Adrenal gland (tissue), 12 donors: ENCODE data around the gene PRKN. TPM values are rescaled to one million over a fixed set of nuclear protein-coding genes. Genes with fewer than 3 reads are reported as not detected.

ENCODE experiments used
- DNase-seq, 7 donors: peaks; one replicate each; pipeline ENCODE4 v3.0.0-alpha.2; 2019 to 2020
- H3K27ac ChIP-seq, 5 donors: fragments of 200-600 bp; sonication (generic) in 4 of 5; 1 replicate in 3 of 5; 2 replicates in 2 of 5; pipeline versions ENCODE4 v1.5.1 to v1.8.0; 2016 to 2020; ENCODE audit warnings: mild to moderate bottlenecking in 1 of 5
- H3K27me3 ChIP-seq: fragments of 200-600 bp; 2 replicates; pipeline ENCODE4 v1.8.0; 2021
- H3K36me3 ChIP-seq, 2 donors: fragments of 200-600 bp; replicated peaks in 1 of 2; 1 replicate in 1 of 2; 2 replicates in 1 of 2; pipeline versions ENCODE4 v1.5.1 to v1.8.0; 2018 to 2022
- H3K4me1 ChIP-seq, 2 donors: fragments of 200-600 bp; replicated peaks in 1 of 2; 1 replicate in 1 of 2; 2 replicates in 1 of 2; pipeline versions ENCODE4 v1.5.1 to v1.8.0; 2018 to 2021
- H3K4me3 ChIP-seq, 4 donors: fragments of 200-600 bp; sonication (generic) in 3 of 4; one replicate each; pipeline ENCODE4 v1.5.1; 2016 to 2018
- H3K9me3 ChIP-seq, 3 donors: fragments of 200-600 bp; sonication (generic) in 1 of 3; replicated peaks in 1 of 3; 1 replicate in 2 of 3; 2 replicates in 1 of 3; pipeline versions ENCODE4 v1.5.1 to v1.8.0; 2016 to 2021
- POLR2A ChIP-seq, 2 donors: fragments of 450-650 bp; IDR thresholded peaks; one replicate each; pipeline ENCODE4 v1.6.1; 2017; ENCODE audit warnings: antibody characterized with exemption in 2 of 2, mild to moderate bottlenecking in 2 of 2, moderate library complexity in 1 of 2
- WGBS, 4 donors: extraction: QIAGEN DNeasy Blood & Tissue Kit in 2 of 4; methylation state at CpG; one replicate each; pipeline versions ENCODE4 v1.1.5 to v1.1.7; 2013 to 2017; 5-methylcytosine and 5-hydroxymethylcytosine counted together
- intact Hi-C, 2 donors: fragments of 100-400 bp; cut with DNase I; formaldehyde crosslinking; loops; one replicate each; pipeline versions ENCODE4 v1.14.1 to v1.15.0; 2022 to 2023
- polyA plus RNA-seq, 3 donors: library from polyadenylated mRNA; stranded (reverse); fragments of 200-250 nt in 2 of 3; fragments of 350-450 nt in 1 of 3; fragmentation: Illumina TruSeq in 1 of 3; extraction: RNeasy Lipid Tissue Mini Kit (QIAGEN cat#74804) in 1 of 3; gene quantifications; one replicate each; pipeline ENCODE4 v1.2.3, GENCODE V29; 2013 to 2014
- total RNA-seq, 9 donors: library from RNA; depleted of rRNA in 4 of 9; stranded (reverse); fragments of >200 nt in 4 of 9; fragments of 120-200 nt in 1 of 9; fragmentation: NEBNext Ultra II Directional in 1 of 9; extraction: Animal tissue kit (Norgen Biotek cat#: 25700) in 1 of 9; gene quantifications; one replicate each; pipeline versions ENCODE4 v1.1.0 to v1.2.4, GENCODE V29; 2013 to 2023
- TF ChIP-seq, protein P1 (sequence below), 6 experiments: fragments of 450-650 bp in 4 of 6; fragments of 200-600 bp in 2 of 6; sonication (generic) in 1 of 6; IDR thresholded peaks; 1 replicate in 5 of 6; 2 replicates in 1 of 6; pipeline versions ENCODE4 v1.5.1 to v1.8.0; 2016 to 2021; ENCODE audit warnings: antibody characterized with exemption in 6 of 6, mild to moderate bottlenecking in 2 of 6, moderate library complexity in 1 of 6
- donor health status: healthy with polysubstance abuse.
- donor health status: Bipolar disorder and iron deficiency.
- donor health status: DM: yes; HTN: yes; CAD: no.
- donor health status: DM: no; HTN: no; CAD: no.
- donor health status: DM: no; HTN: no; CAD: no.
- donor health status: DM: yes; HTN: yes; CAD: no.

Gene PRKN
- total and polyA plus RNA-seq, 12 donors: 1.9 to 159 (median 13.3) TPM

DNA sequence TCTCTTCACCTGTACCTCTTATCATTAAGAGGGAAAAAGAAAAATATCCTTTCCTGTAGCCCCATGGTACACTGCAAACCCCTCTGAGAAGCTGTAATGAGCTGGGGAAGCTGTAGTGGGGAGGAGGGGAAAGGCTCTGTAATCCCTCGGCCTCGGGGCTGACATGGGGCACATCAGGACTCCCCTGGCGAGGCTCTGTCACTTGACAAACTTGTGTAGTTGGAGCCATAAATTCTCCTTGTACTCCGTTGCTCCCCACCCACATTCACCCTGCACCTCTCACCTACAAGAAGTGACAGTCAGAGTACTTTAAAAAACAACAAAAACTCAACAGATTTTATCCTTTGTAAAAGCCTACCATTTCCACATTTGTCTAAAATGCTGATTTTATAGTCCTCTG, 978.0 kb downstream of the PRKN start:
- TF ChIP-seq, protein P1, sequence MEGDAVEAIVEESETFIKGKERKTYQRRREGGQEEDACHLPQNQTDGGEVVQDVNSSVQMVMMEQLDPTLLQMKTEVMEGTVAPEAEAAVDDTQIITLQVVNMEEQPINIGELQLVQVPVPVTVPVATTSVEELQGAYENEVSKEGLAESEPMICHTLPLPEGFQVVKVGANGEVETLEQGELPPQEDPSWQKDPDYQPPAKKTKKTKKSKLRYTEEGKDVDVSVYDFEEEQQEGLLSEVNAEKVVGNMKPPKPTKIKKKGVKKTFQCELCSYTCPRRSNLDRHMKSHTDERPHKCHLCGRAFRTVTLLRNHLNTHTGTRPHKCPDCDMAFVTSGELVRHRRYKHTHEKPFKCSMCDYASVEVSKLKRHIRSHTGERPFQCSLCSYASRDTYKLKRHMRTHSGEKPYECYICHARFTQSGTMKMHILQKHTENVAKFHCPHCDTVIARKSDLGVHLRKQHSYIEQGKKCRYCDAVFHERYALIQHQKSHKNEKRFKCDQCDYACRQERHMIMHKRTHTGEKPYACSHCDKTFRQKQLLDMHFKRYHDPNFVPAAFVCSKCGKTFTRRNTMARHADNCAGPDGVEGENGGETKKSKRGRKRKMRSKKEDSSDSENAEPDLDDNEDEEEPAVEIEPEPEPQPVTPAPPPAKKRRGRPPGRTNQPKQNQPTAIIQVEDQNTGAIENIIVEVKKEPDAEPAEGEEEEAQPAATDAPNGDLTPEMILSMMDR (IDR thresholded peaks at IDR 0.05): no peak
- TF ChIP-seq POLR2A (IDR thresholded peaks at IDR 0.05): no peak

DNA sequence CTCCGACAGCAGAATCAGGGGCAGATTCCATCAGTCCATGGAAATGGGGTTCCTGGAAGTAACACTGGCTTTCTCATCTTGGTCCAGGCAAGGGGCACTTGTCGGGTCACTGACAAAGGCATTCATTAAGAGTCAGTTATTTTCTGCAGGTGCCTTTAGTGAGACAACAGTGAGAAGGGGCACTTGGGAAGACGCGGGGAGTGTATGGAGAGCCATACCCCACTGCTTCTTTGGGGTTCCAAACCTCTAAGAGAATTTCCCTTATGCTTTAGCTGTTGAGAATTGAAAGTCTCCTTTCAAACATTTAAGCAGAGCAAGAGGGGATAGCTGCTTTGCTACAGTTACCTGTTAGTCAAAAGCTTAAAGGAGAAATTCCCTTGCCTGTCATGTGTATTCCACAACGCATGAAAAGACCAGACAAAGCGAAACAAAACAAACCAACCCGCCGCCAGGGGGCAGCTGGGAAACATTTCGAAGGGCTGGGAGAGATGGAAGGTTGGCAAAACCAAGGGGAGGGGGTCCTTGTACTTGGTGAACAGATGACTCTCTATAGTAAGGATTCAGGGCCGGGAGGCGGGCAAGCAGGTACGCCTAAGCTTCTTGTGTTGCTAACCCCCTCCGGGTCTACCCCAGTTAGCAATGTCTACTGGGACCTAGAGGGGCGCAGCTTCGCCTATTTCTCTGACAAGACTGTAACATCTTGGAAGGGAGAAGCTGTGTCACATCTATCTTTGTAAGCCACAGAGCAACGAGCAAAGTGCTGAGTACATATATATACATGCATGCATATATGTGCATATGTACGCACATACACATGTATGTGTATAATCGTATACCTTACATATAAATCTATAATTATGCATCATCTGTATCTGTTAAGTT, 978.8 kb downstream of the PRKN start:
- Histone ChIP-seq H3K4me3 (no peak overlapping the region), H3K4me1 (no peaks in the 10 kb centered on the region), H3K9me3 (no peaks in the 10 kb centered on the region), H3K36me3 (no peaks in the 10 kb centered on the region), H3K27me3 (no peaks in the 10 kb centered on the region), H3K27ac (no peak overlapping the region)
- intact Hi-C loops: no loop called here
- peak; percentile 27 to 79 (median 48) for DNase-seq
- WGBS, 4 donors: 59 to 67% (median 64%) methylated on average over 17 to 18 of the region's 18 CpGs
- TF ChIP-seq, protein P1 (IDR thresholded peaks at IDR 0.05): peak; percentile 14 to 57 (median 36)
- TF ChIP-seq POLR2A (IDR thresholded peaks at IDR 0.05): no peak

More for the DNA sequence above, 978.0 kb downstream of the PRKN start:
- Histone ChIP-seq H3K36me3 (no peaks in the 10 kb centered on the region), H3K4me3 (no peak overlapping the region), H3K27ac (no peak overlapping the region), H3K27me3 (no peaks in the 10 kb centered on the region), H3K4me1 (no peaks in the 10 kb centered on the region), H3K9me3 (no peaks in the 10 kb centered on the region)
- no peak for DNase-seq
- 68 to 84% (median 78%) methylated on average over 4 of the region's 4 CpGs for WGBS, 4 donors
- intact Hi-C loops: no loop called here

DNA sequence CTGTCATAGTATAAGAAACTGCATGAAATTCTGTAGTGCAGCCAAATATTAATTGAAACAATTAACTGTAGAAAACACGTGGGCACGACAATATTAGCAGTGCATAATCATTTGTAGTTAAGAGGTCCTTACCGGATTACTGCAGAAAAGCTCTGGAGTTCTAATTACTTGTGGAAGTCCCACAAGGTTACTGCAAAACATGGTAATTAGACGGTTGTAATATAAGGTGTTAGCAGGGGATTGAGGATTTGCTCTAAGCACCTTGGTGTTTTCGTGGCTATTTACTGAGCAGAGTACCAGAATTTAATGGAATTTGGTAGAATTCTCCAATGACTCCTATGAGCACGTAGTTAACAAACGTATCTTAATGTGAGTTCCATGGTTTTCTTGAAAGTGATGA, 980.1 kb downstream of the PRKN start:
- no peaks in the 10 kb centered on the region for H3K9me3 ChIP-seq
- WGBS, 4 donors: 91 to 94% (median 93%) methylated on average over 7 of the region's 7 CpGs
- no peak for DNase-seq
- no peaks in the 10 kb centered on the region for H3K4me1 ChIP-seq
- no peak overlapping the region for H3K4me3 ChIP-seq
- TF ChIP-seq POLR2A (IDR thresholded peaks at IDR 0.05): no peak
- TF ChIP-seq, protein P1 (IDR thresholded peaks at IDR 0.05): no peak
- intact Hi-C loops: no loop called here
- H3K27ac ChIP-seq: no peak overlapping the region
- H3K36me3 ChIP-seq: no peaks in the 10 kb centered on the region
- no peaks in the 10 kb centered on the region for H3K27me3 ChIP-seq

DNA sequence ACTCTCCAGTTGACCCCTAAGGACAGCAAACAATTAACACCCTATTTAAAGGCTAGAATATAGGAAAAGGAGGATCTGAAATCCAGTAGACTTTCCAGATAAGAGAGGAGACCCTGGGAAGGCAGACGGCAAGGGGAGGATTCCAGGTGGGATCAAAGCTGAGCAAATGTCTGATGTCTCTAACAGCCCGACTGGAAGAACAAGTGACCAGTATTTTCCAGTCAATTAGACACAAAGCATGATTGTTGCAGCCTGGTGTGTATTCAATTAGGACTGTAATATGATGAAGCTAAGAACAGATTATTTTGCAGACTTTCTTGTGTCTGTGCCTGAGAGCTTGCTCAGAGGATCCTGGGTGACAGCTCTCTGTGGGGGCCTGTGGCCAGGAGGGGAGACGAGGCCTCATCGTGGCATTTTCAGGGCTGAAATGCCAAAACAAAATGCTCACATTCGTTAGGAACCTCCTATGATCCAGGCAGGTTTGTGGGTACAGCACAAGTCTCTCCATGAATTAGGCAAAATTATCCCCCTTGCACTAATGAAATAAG, 981.9 kb downstream of the PRKN start:
- WGBS, 4 donors: 61 to 74% (median 70%) methylated on average over 5 of the region's 5 CpGs
- Histone ChIP-seq H3K27me3 (no peaks in the 10 kb centered on the region), H3K27ac (no peak overlapping the region), H3K36me3 (no peaks in the 10 kb centered on the region), H3K4me1 (no peaks in the 10 kb centered on the region), H3K4me3 (no peak overlapping the region), H3K9me3 (no peaks in the 10 kb centered on the region)
- no peak for DNase-seq
- intact Hi-C loops: no loop called here
- TF ChIP-seq, protein P1 (IDR thresholded peaks at IDR 0.05): no peak
- TF ChIP-seq POLR2A (IDR thresholded peaks at IDR 0.05): no peak
